ENCODE data around the gene DNAI2. TPM values are rescaled to one million over a fixed set of nuclear protein-coding genes. Genes with fewer than 3 reads are reported as not detected.

DNAI2 gene
- total RNA-seq, 1 experiment from 2014 or later: not detected

GRCh38 chr17:74362810-74363498 is 88.9 kb downstream of the DNAI2 start:
- TF ChIP-seq POLR2A (IDR thresholded peaks at IDR 0.05; ENCODE audit: borderline replicate concordance, extremely low read depth, insufficient read depth, insufficient read length) (no peak), CBX3 (IDR thresholded peaks at IDR 0.05; ENCODE audit: low read depth) (no peak), SP1 (IDR thresholded peaks at IDR 0.05; ENCODE audit: low read depth) (no peak), EZH2 (IDR thresholded peaks at IDR 0.05) (no peak), SIN3A (IDR thresholded peaks at IDR 0.05; ENCODE audit: low read depth) (no peak), ELF1 (IDR thresholded peaks at IDR 0.05; ENCODE audit: borderline replicate concordance, low read depth) (no peak), YY1 (IDR thresholded peaks at IDR 0.05; ENCODE audit: extremely low read depth, insufficient replicate concordance, low read depth, low read length) (no peak), EZH2phosphoT487 (IDR thresholded peaks at IDR 0.05; ENCODE audit: borderline replicate concordance) (no peak), EGR1 (IDR thresholded peaks at IDR 0.05; ENCODE audit: low read depth) (no peak), CEBPB (IDR thresholded peaks at IDR 0.05; ENCODE audit: low read depth) (no peak), POLR2AphosphoS5 (IDR thresholded peaks at IDR 0.05; ENCODE audit: low read depth, low read length) (no peak), ATF3 (IDR thresholded peaks at IDR 0.05) (no peak), TCF7L2 (IDR thresholded peaks at IDR 0.05; ENCODE audit: borderline replicate concordance, extremely low read depth, insufficient read depth, insufficient read length) (no peak), MAX (IDR thresholded peaks at IDR 0.05) (no peak)
- TF ChIP-seq, protein P1, sequence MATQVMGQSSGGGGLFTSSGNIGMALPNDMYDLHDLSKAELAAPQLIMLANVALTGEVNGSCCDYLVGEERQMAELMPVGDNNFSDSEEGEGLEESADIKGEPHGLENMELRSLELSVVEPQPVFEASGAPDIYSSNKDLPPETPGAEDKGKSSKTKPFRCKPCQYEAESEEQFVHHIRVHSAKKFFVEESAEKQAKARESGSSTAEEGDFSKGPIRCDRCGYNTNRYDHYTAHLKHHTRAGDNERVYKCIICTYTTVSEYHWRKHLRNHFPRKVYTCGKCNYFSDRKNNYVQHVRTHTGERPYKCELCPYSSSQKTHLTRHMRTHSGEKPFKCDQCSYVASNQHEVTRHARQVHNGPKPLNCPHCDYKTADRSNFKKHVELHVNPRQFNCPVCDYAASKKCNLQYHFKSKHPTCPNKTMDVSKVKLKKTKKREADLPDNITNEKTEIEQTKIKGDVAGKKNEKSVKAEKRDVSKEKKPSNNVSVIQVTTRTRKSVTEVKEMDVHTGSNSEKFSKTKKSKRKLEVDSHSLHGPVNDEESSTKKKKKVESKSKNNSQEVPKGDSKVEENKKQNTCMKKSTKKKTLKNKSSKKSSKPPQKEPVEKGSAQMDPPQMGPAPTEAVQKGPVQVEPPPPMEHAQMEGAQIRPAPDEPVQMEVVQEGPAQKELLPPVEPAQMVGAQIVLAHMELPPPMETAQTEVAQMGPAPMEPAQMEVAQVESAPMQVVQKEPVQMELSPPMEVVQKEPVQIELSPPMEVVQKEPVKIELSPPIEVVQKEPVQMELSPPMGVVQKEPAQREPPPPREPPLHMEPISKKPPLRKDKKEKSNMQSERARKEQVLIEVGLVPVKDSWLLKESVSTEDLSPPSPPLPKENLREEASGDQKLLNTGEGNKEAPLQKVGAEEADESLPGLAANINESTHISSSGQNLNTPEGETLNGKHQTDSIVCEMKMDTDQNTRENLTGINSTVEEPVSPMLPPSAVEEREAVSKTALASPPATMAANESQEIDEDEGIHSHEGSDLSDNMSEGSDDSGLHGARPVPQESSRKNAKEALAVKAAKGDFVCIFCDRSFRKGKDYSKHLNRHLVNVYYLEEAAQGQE (IDR thresholded peaks at IDR 0.05; ENCODE audit: low read depth): no peak
- TF ChIP-seq, protein P2, sequence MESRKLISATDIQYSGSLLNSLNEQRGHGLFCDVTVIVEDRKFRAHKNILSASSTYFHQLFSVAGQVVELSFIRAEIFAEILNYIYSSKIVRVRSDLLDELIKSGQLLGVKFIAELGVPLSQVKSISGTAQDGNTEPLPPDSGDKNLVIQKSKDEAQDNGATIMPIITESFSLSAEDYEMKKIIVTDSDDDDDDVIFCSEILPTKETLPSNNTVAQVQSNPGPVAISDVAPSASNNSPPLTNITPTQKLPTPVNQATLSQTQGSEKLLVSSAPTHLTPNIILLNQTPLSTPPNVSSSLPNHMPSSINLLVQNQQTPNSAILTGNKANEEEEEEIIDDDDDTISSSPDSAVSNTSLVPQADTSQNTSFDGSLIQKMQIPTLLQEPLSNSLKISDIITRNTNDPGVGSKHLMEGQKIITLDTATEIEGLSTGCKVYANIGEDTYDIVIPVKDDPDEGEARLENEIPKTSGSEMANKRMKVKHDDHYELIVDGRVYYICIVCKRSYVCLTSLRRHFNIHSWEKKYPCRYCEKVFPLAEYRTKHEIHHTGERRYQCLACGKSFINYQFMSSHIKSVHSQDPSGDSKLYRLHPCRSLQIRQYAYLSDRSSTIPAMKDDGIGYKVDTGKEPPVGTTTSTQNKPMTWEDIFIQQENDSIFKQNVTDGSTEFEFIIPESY (IDR thresholded peaks at IDR 0.05; ENCODE audit: extremely low read depth, insufficient replicate concordance, low read length): no peak
- TF ChIP-seq, protein P3, sequence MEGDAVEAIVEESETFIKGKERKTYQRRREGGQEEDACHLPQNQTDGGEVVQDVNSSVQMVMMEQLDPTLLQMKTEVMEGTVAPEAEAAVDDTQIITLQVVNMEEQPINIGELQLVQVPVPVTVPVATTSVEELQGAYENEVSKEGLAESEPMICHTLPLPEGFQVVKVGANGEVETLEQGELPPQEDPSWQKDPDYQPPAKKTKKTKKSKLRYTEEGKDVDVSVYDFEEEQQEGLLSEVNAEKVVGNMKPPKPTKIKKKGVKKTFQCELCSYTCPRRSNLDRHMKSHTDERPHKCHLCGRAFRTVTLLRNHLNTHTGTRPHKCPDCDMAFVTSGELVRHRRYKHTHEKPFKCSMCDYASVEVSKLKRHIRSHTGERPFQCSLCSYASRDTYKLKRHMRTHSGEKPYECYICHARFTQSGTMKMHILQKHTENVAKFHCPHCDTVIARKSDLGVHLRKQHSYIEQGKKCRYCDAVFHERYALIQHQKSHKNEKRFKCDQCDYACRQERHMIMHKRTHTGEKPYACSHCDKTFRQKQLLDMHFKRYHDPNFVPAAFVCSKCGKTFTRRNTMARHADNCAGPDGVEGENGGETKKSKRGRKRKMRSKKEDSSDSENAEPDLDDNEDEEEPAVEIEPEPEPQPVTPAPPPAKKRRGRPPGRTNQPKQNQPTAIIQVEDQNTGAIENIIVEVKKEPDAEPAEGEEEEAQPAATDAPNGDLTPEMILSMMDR (IDR thresholded peaks at IDR 0.05 in 2 of 3, conservative IDR thresholded peaks at IDR 0.05 in 1 of 3; ENCODE audit: borderline replicate concordance in 1 of 3, insufficient read depth in 1 of 3, low read depth in 2 of 3, low read length in 2 of 3): no peak
- no peaks in the 10 kb centered on the region for H3K27me3 ChIP-seq (ENCODE audit: insufficient read depth, low read length)
- no peak overlapping the region for H3K27ac ChIP-seq (ENCODE audit: low read depth, low read length)
- no peak overlapping the region for H3K4me3 ChIP-seq (replicated peaks in 1 of 2; ENCODE audit: low read depth in 1 of 2, low read length in 2 of 2)
- H2AFZ ChIP-seq (ENCODE audit: low read depth, low read length, poor library complexity, severe bottlenecking): no peak overlapping the region
- BruUV-seq (replicated peaks): no TSS peak
- H3K79me2 ChIP-seq (ENCODE audit: insufficient read depth, low read length): no peaks in the 10 kb centered on the region
- intact Hi-C loops (cut with micrococcal nuclease): no loop called here
- no peak overlapping the region for H3K4me2 ChIP-seq (ENCODE audit: low read length)
- no peak overlapping the region for H3K9ac ChIP-seq (ENCODE audit: low read length)
- ChIA-PET CTCF (interaction anchor here (0.6 to 5.6 kb wide), 9 partner anchors 8 to 207 kb away, joined by 3 to 32 read pairs (median 6); partner anchors contain the start of gene TTYH2), POLR2A (no interaction called here), RAD21 (ENCODE audit: low non-redundant PET in 1 of 2, low total read pairs in 2 of 2, uncharacterized antibody in 2 of 2, unreplicated experiment in 2 of 2) (interaction anchor here (0.6 to 0.7 kb wide), 2 partner anchors 126 to 132 kb away, joined by 3 to 4 read pairs; no protein-coding TSS in a partner anchor)
- ATAC-seq: no peak
- no peaks in the 10 kb centered on the region for H3K9me2 ChIP-seq (ENCODE audit: insufficient read depth)
- no peaks in the 10 kb centered on the region for H4K20me1 ChIP-seq (ENCODE audit: insufficient read depth)
- DNase-seq (ENCODE audit: low read depth, low spot score): no peak
- H3K36me3 ChIP-seq (ENCODE audit: control insufficient read depth in 1 of 2, insufficient read depth in 2 of 2, low read length in 2 of 2): no peaks in the 10 kb centered on the region
- H3K4me1 ChIP-seq (ENCODE audit: control insufficient read depth in 1 of 2, insufficient read depth in 2 of 2, low read length in 2 of 2): peaks cover 0 to 8% of the 10 kb centered on the region in 2 experiments; a peak in 2 of 4 replicates
- H3K9me3 ChIP-seq (ENCODE audit: control insufficient read depth in 1 of 2, insufficient read depth in 1 of 2, low read depth in 1 of 2, low read length in 2 of 2): no peaks in the 10 kb centered on the region

Measured in HCT116 (cell line).